Measurements from ENCODE around the gene HEXIM1. TPM values are rescaled to one million over a fixed set of nuclear protein-coding genes. Genes with fewer than 3 reads are reported as not detected.
A peak's percentile ranks its signal among the peaks of the same experiment; 100 is the strongest.

Gene HEXIM1
- total RNA-seq, 1 experiment from 2014 or later = 78.0 TPM

DNA sequence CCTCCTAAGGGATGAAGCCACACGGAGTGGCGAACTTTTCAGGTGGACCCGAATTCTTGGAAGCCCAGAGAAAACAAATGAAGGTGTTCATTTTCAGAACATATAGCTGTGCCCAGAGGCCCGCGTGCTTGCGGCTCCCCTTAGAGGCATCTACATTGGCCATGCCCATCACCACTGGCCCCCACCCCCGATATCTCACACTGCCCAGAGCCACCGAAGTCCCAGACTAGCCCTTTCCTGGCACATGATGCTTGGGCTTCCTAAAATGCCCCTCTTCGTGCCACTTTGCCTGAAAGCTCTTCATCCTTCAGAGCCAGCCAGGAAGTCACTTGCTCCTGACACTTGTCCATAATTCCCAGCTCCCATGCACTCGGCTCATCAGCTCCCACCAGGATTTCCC lies 2.1 kb upstream of the HEXIM1 start:
- peaks cover 11% of the 10 kb centered on the region for H3K4me1 ChIP-seq
- intact Hi-C loops (cut with micrococcal nuclease; ENCODE audit: unreplicated experiment) = loop anchor here (5.0 kb wide), 1 partner anchor 226 kb away; no protein-coding TSS in a partner anchor
- H3K9me3 ChIP-seq = no peaks in the 10 kb centered on the region
- peak overlapping the region; percentile 94 for H3K27ac Mint-ChIP-seq (ENCODE audit: unreplicated experiment)
- DNase-seq = no peak
- no peaks in the 10 kb centered on the region for H3K9me3 Mint-ChIP-seq (ENCODE audit: unreplicated experiment)
- ChIA-PET CTCF (interaction anchor here (0.5 to 8.2 kb wide), 5 partner anchors 10 to 37 kb away, joined by 3 to 230 read pairs (median 5); partner anchors contain the start of genes ACBD4 and HEXIM2), POLR2A (interaction anchor here (0.6 to 7.0 kb wide), 3 partner anchors 10 to 14 kb away, joined by 3 to 279 read pairs (median 3); partner anchors contain the start of genes ACBD4 and HEXIM2)
- no TSS peak for BruUV-seq (replicated peaks)
- no peak overlapping the region for H3K4me3 ChIP-seq (ENCODE audit: low read depth, low read length)
- no peaks in the 10 kb centered on the region for H3K36me3 ChIP-seq (ENCODE audit: control insufficient read depth, insufficient read depth, low read length)
- no peak for TF ChIP-seq CTCF (IDR thresholded peaks at IDR 0.05; ENCODE audit: insufficient read depth in 1 of 2, low read depth in 1 of 2, low read length in 1 of 2, severe bottlenecking in 1 of 2, unreplicated experiment in 1 of 2)
- H3K36me3 Mint-ChIP-seq (ENCODE audit: insufficient read depth, unreplicated experiment) = peaks cover 55% of the 10 kb centered on the region
- H3K27me3 ChIP-seq (replicated peaks; ENCODE audit: control insufficient read depth, insufficient read depth, low read length) = no peaks in the 10 kb centered on the region
- peaks cover 4% of the 10 kb centered on the region for H3K27me3 Mint-ChIP-seq (ENCODE audit: insufficient read depth, unreplicated experiment)
- H3K4me1 Mint-ChIP-seq (ENCODE audit: low read depth, unreplicated experiment) = peaks cover 9% of the 10 kb centered on the region
- H3K4me3 Mint-ChIP-seq (ENCODE audit: unreplicated experiment) = peak overlapping the region; percentile 99

- peaks cover 13% of the 10 kb centered on the region for H3K4me1 ChIP-seq
- intact Hi-C loops (cut with micrococcal nuclease; ENCODE audit: unreplicated experiment) = loop anchor here (5.0 kb wide), 1 partner anchor 226 kb away; no protein-coding TSS in a partner anchor
- peaks cover 57% of the 10 kb centered on the region for H3K36me3 Mint-ChIP-seq (ENCODE audit: insufficient read depth, unreplicated experiment)
- H3K9me3 ChIP-seq = no peaks in the 10 kb centered on the region
- no peak for TF ChIP-seq CTCF (IDR thresholded peaks at IDR 0.05; ENCODE audit: insufficient read depth in 1 of 2, low read depth in 1 of 2, low read length in 1 of 2, severe bottlenecking in 1 of 2, unreplicated experiment in 1 of 2)
- H3K4me1 Mint-ChIP-seq (ENCODE audit: low read depth, unreplicated experiment) = peaks cover 10% of the 10 kb centered on the region
- ChIA-PET POLR2A (interaction anchor here (0.6 to 7.0 kb wide), 3 partner anchors 10 to 14 kb away, joined by 3 to 279 read pairs (median 3); partner anchors contain the start of genes ACBD4 and HEXIM2), CTCF (interaction anchor here (0.8 to 8.2 kb wide), 4 partner anchors 10 to 38 kb away, joined by 4 to 230 read pairs (median 82); partner anchors contain the start of genes ACBD4 and HEXIM2)
- H3K9me3 Mint-ChIP-seq (ENCODE audit: unreplicated experiment) = no peaks in the 10 kb centered on the region
- no peaks in the 10 kb centered on the region for H3K36me3 ChIP-seq (ENCODE audit: control insufficient read depth, insufficient read depth, low read length)
- H3K27me3 ChIP-seq (replicated peaks; ENCODE audit: control insufficient read depth, insufficient read depth, low read length) = no peaks in the 10 kb centered on the region
- peak overlapping the region; percentile 57; the same call in 1 of the 2 replicates for H3K4me3 ChIP-seq (ENCODE audit: low read depth, low read length)
- H3K27me3 Mint-ChIP-seq (ENCODE audit: insufficient read depth, unreplicated experiment) = peaks cover 4% of the 10 kb centered on the region
- BruUV-seq (replicated peaks) = no TSS peak
- no peak for DNase-seq
- H3K27ac Mint-ChIP-seq (ENCODE audit: unreplicated experiment) = peak overlapping the region; percentile 94
- H3K4me3 Mint-ChIP-seq (ENCODE audit: unreplicated experiment) = peak overlapping the region; percentile 99
Observed at GRCh38 chr17:45146592-45146889, 1.7 kb upstream of the HEXIM1 start.

- ChIA-PET CTCF (interaction anchor here (0.6 to 8.2 kb wide), 6 partner anchors 11 to 50 kb away, joined by 3 to 230 read pairs (median 6); partner anchors contain the start of genes ACBD4 and HEXIM2), POLR2A (interaction anchor here (0.6 to 7.0 kb wide), 8 partner anchors 11 to 101 kb away, joined by 3 to 279 read pairs (median 30); partner anchors contain the start of genes ACBD4 and HEXIM2)
- Mint-ChIP-seq H3K27me3 (ENCODE audit: insufficient read depth, unreplicated experiment) (peaks cover 4% of the 10 kb centered on the region), H3K36me3 (ENCODE audit: insufficient read depth, unreplicated experiment) (peaks cover 62% of the 10 kb centered on the region), H3K27ac (ENCODE audit: unreplicated experiment) (peak overlapping the region; percentile 94), H3K9me3 (ENCODE audit: unreplicated experiment) (no peaks in the 10 kb centered on the region), H3K4me3 (ENCODE audit: unreplicated experiment) (peak overlapping the region; percentile 99), H3K4me1 (ENCODE audit: low read depth, unreplicated experiment) (peaks cover 15% of the 10 kb centered on the region)
- no peaks in the 10 kb centered on the region for H3K36me3 ChIP-seq (ENCODE audit: control insufficient read depth, insufficient read depth, low read length)
- BruUV-seq (replicated peaks) = no TSS peak
- TF ChIP-seq CTCF (IDR thresholded peaks at IDR 0.05; ENCODE audit: insufficient read depth in 1 of 2, low read depth in 1 of 2, low read length in 1 of 2, severe bottlenecking in 1 of 2, unreplicated experiment in 1 of 2) = no peak
- H3K9me3 ChIP-seq = no peaks in the 10 kb centered on the region
- intact Hi-C loops (cut with micrococcal nuclease; ENCODE audit: unreplicated experiment) = loop anchor here (5.0 kb wide), 1 partner anchor 225 kb away; no protein-coding TSS in a partner anchor
- peak overlapping the region; percentile 57 for H3K4me3 ChIP-seq (ENCODE audit: low read depth, low read length)
- peak; percentile 82 to 93 for DNase-seq
- H3K27me3 ChIP-seq (replicated peaks; ENCODE audit: control insufficient read depth, insufficient read depth, low read length) = no peaks in the 10 kb centered on the region
- H3K4me1 ChIP-seq = peaks cover 17% of the 10 kb centered on the region
Observed at GRCh38 chr17:45146890-45147580, 1.2 kb upstream of the HEXIM1 start.

Data from Caco-2 (cell line).